HCT116 (cell line): ENCODE results near the gene RALB. TPM values are rescaled to one million over a fixed set of nuclear protein-coding genes. Genes with fewer than 3 reads are reported as not detected.

Experiments
- ATAC-seq: fragments of 200-7000 bp; cut with Tn5 transposase; 2 replicates; pipeline ENCODE4 v1.9.1; 2020; ENCODE audit warnings: mild to moderate bottlenecking, moderate library complexity
- BruUV-seq: library from RNA; stranded (reverse); fragments of 400-500 nt; replicated peaks from 2 replicates; lab custom pipeline; 2021; lab: Mats Ljungman, UMichigan
- CTCF ChIA-PET: fragments of 300-600 bp; sonication (Branson Sonifier 250); formaldehyde crosslinking; loops from one replicate; lab custom pipeline; 2021; ENCODE audit warnings: antibody characterized with exemption; lab: Charles Lee
- POLR2A ChIA-PET: fragments of 300-600, 350-600 bp; sonication (Branson Sonifier 250); formaldehyde crosslinking; loops from one replicate; lab custom pipeline; 2021; ENCODE audit warnings: antibody characterized with exemption; lab: Charles Lee
- RAD21 ChIA-PET, 2 experiments: fragments of 300-600 bp; sonication (Branson Sonifier 250); formaldehyde crosslinking; loops; one replicate each; lab custom pipeline; 2023; ENCODE audit warnings: low total read pairs in 2 of 2; ENCODE audit not compliant: uncharacterized antibody in 2 of 2, unreplicated experiment in 2 of 2, low non-redundant PET in 1 of 2; lab: Charles Lee
- DNase-seq: peaks from one replicate; pipeline ENCODE4 v3.0.0-alpha.2; 2010; ENCODE audit warnings: low read depth, low spot score
- H2AFZ ChIP-seq: fragments of 200-600 bp; shearing (Covaris generic), sonication (generic); 2 replicates; pipeline ENCODE4 v1.6.1; 2017; ENCODE audit warnings: low read depth, mixed run types, mixed read lengths, antibody characterized with exemption, low read length; ENCODE audit not compliant: poor library complexity, severe bottlenecking
- H3K27ac ChIP-seq: 2 replicates; pipeline ENCODE4 v1.5.1; 2012; ENCODE audit warnings: low read depth, low read length
- H3K27me3 ChIP-seq: fragments of 200-600 bp; sonication (generic); 2 replicates; pipeline ENCODE4 v1.6.1; 2016; ENCODE audit warnings: mixed run types, low read length, mixed read lengths; ENCODE audit not compliant: insufficient read depth
- H3K36me3 ChIP-seq, 2 experiments: fragments of 200-500 bp in 1 of 2; fragments of 200-600 bp in 1 of 2; sonication (Bioruptor generic) in 1 of 2; sonication (generic) in 1 of 2; 2 replicates each; pipeline versions ENCODE4 v1.5.1 to v1.6.1; 2014 to 2016; ENCODE audit warnings: low read length in 2 of 2, inconsistent platforms in 1 of 2, mixed read lengths in 1 of 2, mixed run types in 1 of 2; ENCODE audit not compliant: insufficient read depth in 2 of 2, control insufficient read depth in 1 of 2
- H3K4me1 ChIP-seq, 2 experiments: fragments of 200-600 bp in 1 of 2; sonication (generic) in 1 of 2; 2 replicates each; pipeline versions ENCODE4 v1.5.1 to v1.6.1; 2012 to 2017; ENCODE audit warnings: low read length in 2 of 2, inconsistent platforms in 1 of 2, mild to moderate bottlenecking in 1 of 2, mixed read lengths in 1 of 2, mixed run types in 1 of 2, moderate library complexity in 1 of 2; ENCODE audit not compliant: insufficient read depth in 2 of 2, control insufficient read depth in 1 of 2
- H3K4me2 ChIP-seq: fragments of 200-600 bp; sonication (generic); 2 replicates; pipeline ENCODE4 v1.6.1; 2017; ENCODE audit warnings: mixed run types, low read length, mixed read lengths
- H3K4me3 ChIP-seq, 2 experiments: fragments of 200-600 bp in 1 of 2; sonication (generic) in 1 of 2; replicated peaks in 1 of 2; 2 replicates each; pipeline ENCODE4 v1.5.1; 2011 to 2016; ENCODE audit warnings: low read length in 2 of 2, control low read depth in 1 of 2, low read depth in 1 of 2, mild to moderate bottlenecking in 1 of 2, mixed read lengths in 1 of 2, mixed run types in 1 of 2
- H3K79me2 ChIP-seq: fragments of 200-600 bp; sonication (generic); 2 replicates; pipeline ENCODE4 v1.6.1; 2017; ENCODE audit warnings: mild to moderate bottlenecking, mixed run types, low read length, moderate library complexity, mixed read lengths; ENCODE audit not compliant: insufficient read depth
- H3K9ac ChIP-seq: fragments of 200-600 bp; sonication (generic); 2 replicates; pipeline ENCODE4 v1.6.1; 2016; ENCODE audit warnings: low read length, mixed read lengths
- H3K9me2 ChIP-seq: fragments of 200-600 bp; sonication (generic), shearing (Covaris generic); 2 replicates; pipeline ENCODE4 v1.6.1; 2017; ENCODE audit warnings: mixed run types, mild to moderate bottlenecking, moderate library complexity; ENCODE audit not compliant: insufficient read depth
- H3K9me3 ChIP-seq, 2 experiments: fragments of 200-500 bp in 1 of 2; fragments of 200-600 bp in 1 of 2; sonication (Bioruptor generic) in 1 of 2; sonication (generic) in 1 of 2; 2 replicates each; pipeline ENCODE4 v1.6.1; 2014 to 2017; ENCODE audit warnings: low read length in 2 of 2, mixed read lengths in 2 of 2, inconsistent platforms in 1 of 2, low read depth in 1 of 2, mild to moderate bottlenecking in 1 of 2, mixed run types in 1 of 2, moderate library complexity in 1 of 2; ENCODE audit not compliant: control insufficient read depth in 1 of 2, insufficient read depth in 1 of 2
- H4K20me1 ChIP-seq: fragments of 200-600 bp; sonication (generic), shearing (Covaris generic); 2 replicates; pipeline ENCODE4 v1.6.1; 2017; ENCODE audit warnings: mixed run types, mild to moderate bottlenecking, moderate library complexity; ENCODE audit not compliant: insufficient read depth
- ATF3 ChIP-seq: IDR thresholded peaks from 2 replicates; pipeline ENCODE4 v1.6.1; 2012
- CTCF ChIP-seq, 3 experiments: fragments of 200-600 bp in 1 of 3; sonication (generic) in 1 of 3; IDR thresholded peaks in 2 of 3; conservative IDR thresholded peaks in 1 of 3; 2 replicates each; pipeline ENCODE4 v1.5.1; 2012 to 2017; ENCODE audit warnings: low read depth in 2 of 3, low read length in 2 of 3, antibody characterized with exemption in 1 of 3, borderline replicate concordance in 1 of 3, control low read depth in 1 of 3, mild to moderate bottlenecking in 1 of 3, mixed read lengths in 1 of 3, mixed run types in 1 of 3, moderate library complexity in 1 of 3; ENCODE audit not compliant: insufficient read depth in 1 of 3
- ELF1 ChIP-seq: IDR thresholded peaks from 2 replicates; pipeline ENCODE4 v1.6.1; 2012; ENCODE audit warnings: low read depth, borderline replicate concordance
- EZH2 ChIP-seq: fragments of 200-600 bp; sonication (generic); IDR thresholded peaks from 2 replicates; pipeline ENCODE4 v1.6.1; 2017; ENCODE audit warnings: antibody characterized with exemption, mixed run types
- EZH2phosphoT487 ChIP-seq: fragments of 200-600 bp; IDR thresholded peaks from 2 replicates; pipeline ENCODE4 v1.6.1; 2018; ENCODE audit warnings: antibody characterized with exemption, borderline replicate concordance
- JUND ChIP-seq: IDR thresholded peaks from 2 replicates; pipeline ENCODE4 v1.6.1; 2012
- POLR2AphosphoS5 ChIP-seq: IDR thresholded peaks from 2 replicates; pipeline ENCODE4 v1.6.1; 2011; ENCODE audit warnings: mild to moderate bottlenecking, low read depth, low read length, moderate library complexity
- REST ChIP-seq: IDR thresholded peaks from 2 replicates; pipeline ENCODE4 v1.6.1; 2012; ENCODE audit warnings: low read depth
- SIN3A ChIP-seq: IDR thresholded peaks from 2 replicates; pipeline ENCODE4 v1.6.1; 2012; ENCODE audit warnings: low read depth
- SRF ChIP-seq: IDR thresholded peaks from 2 replicates; pipeline ENCODE4 v1.6.1; 2012; ENCODE audit warnings: low read depth
- YY1 ChIP-seq: IDR thresholded peaks from 2 replicates; pipeline ENCODE4 v1.6.1; 2011; ENCODE audit warnings: low read length, low read depth, moderate library complexity, mild to moderate bottlenecking; ENCODE audit not compliant: insufficient replicate concordance; ENCODE audit errors: extremely low read depth
- ZBTB33 ChIP-seq: IDR thresholded peaks from 2 replicates; pipeline ENCODE4 v1.6.1; 2011; ENCODE audit warnings: mild to moderate bottlenecking, low read length, moderate library complexity; ENCODE audit not compliant: insufficient replicate concordance; ENCODE audit errors: extremely low read depth
- ZFX ChIP-seq: fragments of 450-650 bp; IDR thresholded peaks from 2 replicates; pipeline ENCODE4 v1.6.1; 2017
- intact Hi-C: fragments of 100-400 bp; cut with micrococcal nuclease; formaldehyde crosslinking; loops from 2 replicates; pipeline ENCODE4 v1.10.0; 2022
- total RNA-seq: library from RNA; stranded (reverse); gene quantifications from one replicate; pipeline ENCODE4 v1.2.1, GENCODE V29; 2021; ENCODE audit not compliant: unreplicated experiment

The RALB gene
- total RNA-seq, 1 experiment from 2014 or later, result 42.8 TPM

GRCh38 chr2:120219766-120220165, 32.9 kb upstream of the RALB start (continued):
- TF ChIP-seq CTCF (IDR thresholded peaks at IDR 0.05 in 2 of 3, conservative IDR thresholded peaks at IDR 0.05 in 1 of 3; ENCODE audit: borderline replicate concordance in 1 of 3, insufficient read depth in 1 of 3, low read depth in 2 of 3, low read length in 2 of 3) (no peak), ZBTB33 (no peak), EZH2 (no peak), ATF3 (no peak), ELF1 (no peak), POLR2AphosphoS5 (no peak), JUND (no peak), SIN3A (no peak), ZFX (no peak), YY1 (no peak)

- Histone ChIP-seq H3K9ac (no peak overlapping the region), H3K4me3 (no peak overlapping the region), H3K27ac (no peak overlapping the region), H3K4me1 (peaks cover 6 to 30% of the 10 kb centered on the region in 2 experiments; a peak in 3 of 4 replicates), H3K79me2 (peaks cover 25% of the 10 kb centered on the region), H3K4me2 (no peak overlapping the region), H3K36me3 (peaks cover 0 to 7% of the 10 kb centered on the region in 2 experiments; a peak in 1 of 4 replicates), H3K9me3 (no peaks in the 10 kb centered on the region), H3K9me2 (no peaks in the 10 kb centered on the region), H2AFZ (no peak overlapping the region), H4K20me1 (no peaks in the 10 kb centered on the region), H3K27me3 (no peaks in the 10 kb centered on the region)
- TF ChIP-seq REST, result no peak
- TF ChIP-seq ZBTB33, result no peak
- no peak for TF ChIP-seq SRF
- TF ChIP-seq EZH2phosphoT487, result no peak
- ChIA-PET CTCF (no interaction called here), POLR2A (no interaction called here), RAD21 (no interaction called here)
- ATAC-seq (no peak), DNase-seq (no peak)
- intact Hi-C loops, result no loop called here
- no TSS peak for BruUV-seq
Observed at GRCh38 chr2:120220756-120221155, 31.9 kb upstream of the RALB start.
